MM.1S (cell line): ENCODE data around the gene PKD1L1.

Experiments
- EZH2 ChIP-seq: fragments of 300-600 bp; sonication (generic); optimal IDR thresholded peaks from 2 replicates; pipeline ENCODE3; 2017; ENCODE audit warnings: low read depth, mild to moderate bottlenecking, antibody characterized with exemption, low read length, mixed read lengths
- EZH2phosphoT487 ChIP-seq: fragments of 300-600 bp; sonication (generic); IDR thresholded peaks from 2 replicates; pipeline ENCODE4 v1.6.1; 2018; ENCODE audit warnings: antibody characterized with exemption, low read length
- TF ChIP-seq, protein P1 (sequence below): fragments of 300-600 bp; sonication (generic); IDR thresholded peaks from 2 replicates; pipeline ENCODE4 v1.5.1; 2016; ENCODE audit warnings: antibody characterized with exemption, low read length, mixed read lengths

DNA sequence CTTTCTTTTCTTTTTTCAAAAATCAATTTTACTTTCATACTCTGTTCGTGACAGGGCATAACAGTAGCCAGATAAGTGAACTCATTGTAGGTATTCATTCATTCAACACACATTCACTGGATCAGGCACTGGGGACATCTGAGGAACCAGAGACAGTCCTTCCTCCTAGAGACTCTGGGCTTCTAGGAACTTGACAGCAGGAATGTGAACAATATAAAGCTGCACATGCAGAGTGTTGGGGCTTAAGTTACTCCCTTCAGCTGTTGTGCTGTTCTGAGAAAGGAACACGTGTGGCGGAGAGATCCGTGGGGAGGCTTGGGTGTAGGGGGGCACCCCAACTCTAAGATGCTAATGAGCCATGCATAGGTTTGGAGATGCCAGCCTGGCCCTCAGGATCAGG, 120.4 kb downstream of the PKD1L1 start:
- no peak for TF ChIP-seq EZH2phosphoT487
- TF ChIP-seq, protein P1, sequence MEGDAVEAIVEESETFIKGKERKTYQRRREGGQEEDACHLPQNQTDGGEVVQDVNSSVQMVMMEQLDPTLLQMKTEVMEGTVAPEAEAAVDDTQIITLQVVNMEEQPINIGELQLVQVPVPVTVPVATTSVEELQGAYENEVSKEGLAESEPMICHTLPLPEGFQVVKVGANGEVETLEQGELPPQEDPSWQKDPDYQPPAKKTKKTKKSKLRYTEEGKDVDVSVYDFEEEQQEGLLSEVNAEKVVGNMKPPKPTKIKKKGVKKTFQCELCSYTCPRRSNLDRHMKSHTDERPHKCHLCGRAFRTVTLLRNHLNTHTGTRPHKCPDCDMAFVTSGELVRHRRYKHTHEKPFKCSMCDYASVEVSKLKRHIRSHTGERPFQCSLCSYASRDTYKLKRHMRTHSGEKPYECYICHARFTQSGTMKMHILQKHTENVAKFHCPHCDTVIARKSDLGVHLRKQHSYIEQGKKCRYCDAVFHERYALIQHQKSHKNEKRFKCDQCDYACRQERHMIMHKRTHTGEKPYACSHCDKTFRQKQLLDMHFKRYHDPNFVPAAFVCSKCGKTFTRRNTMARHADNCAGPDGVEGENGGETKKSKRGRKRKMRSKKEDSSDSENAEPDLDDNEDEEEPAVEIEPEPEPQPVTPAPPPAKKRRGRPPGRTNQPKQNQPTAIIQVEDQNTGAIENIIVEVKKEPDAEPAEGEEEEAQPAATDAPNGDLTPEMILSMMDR, result no peak
- TF ChIP-seq EZH2, result no peak
